GM18498 (cell line): Measurements from ENCODE around the gene DNAJA2.

Source experiments
- ATAC-seq: cut with Tn5 transposase; IDR thresholded peaks from one replicate; pipeline ENCODE4 v1.9.1; 2021; ENCODE audit warnings: mild to moderate bottlenecking, moderate library complexity; ENCODE audit not compliant: unreplicated experiment

DNAJA2 gene

GRCh38 chr16:46929378-46930332 is 43.8 kb downstream of the DNAJA2 start:
- peak; percentile 81 for ATAC-seq

GRCh38 chr16:46928811-46929210 is 44.7 kb downstream of the DNAJA2 start:
- no peak for ATAC-seq

- no peak for ATAC-seq
These were observed 46.2 kb downstream of the DNAJA2 start for GRCh38 chr16:46927273-46927672.

- no peak for ATAC-seq
These were observed 46.8 kb downstream of the DNAJA2 start for GRCh38 chr16:46926470-46927225.

- no peak for ATAC-seq
These were observed 49.1 kb downstream of the DNAJA2 start for GRCh38 chr16:46924402-46924801.

GRCh38 chr16:46923513-46924295 is 49.8 kb downstream of the DNAJA2 start:
- no peak for ATAC-seq

- no peak for ATAC-seq
These were observed 51.2 kb downstream of the DNAJA2 start for GRCh38 chr16:46922239-46922638.

GRCh38 chr16:46920402-46921068 is 52.9 kb downstream of the DNAJA2 start:
- no peak for ATAC-seq

- ATAC-seq = peak; percentile 91
These were observed 54.3 kb downstream of the DNAJA2 start for GRCh38 chr16:46918905-46919792.

GRCh38 chr16:46918400-46918799 is 55.1 kb downstream of the DNAJA2 start:
- ATAC-seq = no peak

- ATAC-seq = no peak
These were observed 56.5 kb downstream of the DNAJA2 start for GRCh38 chr16:46916980-46917379.

- ATAC-seq = no peak
These were observed 57.9 kb downstream of the DNAJA2 start for GRCh38 chr16:46915483-46916025.

GRCh38 chr16:46914556-46915201 is 58.8 kb downstream of the DNAJA2 start:
- no peak for ATAC-seq

- ATAC-seq = no peak
These were observed 61.8 kb downstream of the DNAJA2 start for GRCh38 chr16:46911650-46912049.

GRCh38 chr16:46911038-46911437 is 62.4 kb downstream of the DNAJA2 start:
- ATAC-seq = peak; percentile 76

GRCh38 chr16:46908540-46909372 is 64.7 kb downstream of the DNAJA2 start:
- ATAC-seq = no peak

GRCh38 chr16:46907061-46907774 is 66.3 kb downstream of the DNAJA2 start:
- no peak for ATAC-seq
